ENCODE data around the gene GDAP1L1.

DNA sequence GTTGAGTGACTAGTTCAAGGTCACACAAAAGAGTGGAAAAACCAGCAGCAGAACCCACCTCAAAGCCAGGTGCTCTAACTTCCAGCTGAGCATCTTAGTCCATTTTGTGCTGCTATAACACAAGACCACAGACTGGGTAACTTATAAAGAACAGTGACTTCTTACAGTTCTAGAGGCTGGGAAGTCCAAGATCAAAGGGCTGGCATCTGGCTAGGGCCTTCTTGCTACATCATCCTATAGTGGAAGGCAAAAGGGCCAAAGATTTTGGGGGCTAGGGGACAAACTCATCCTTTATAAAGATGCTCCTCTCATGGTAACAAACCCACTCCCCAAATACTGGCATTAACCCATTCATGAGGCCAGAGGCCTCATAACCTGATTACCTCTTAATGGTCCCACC lies 54.2 kb downstream of the GDAP1L1 start:
- TF ChIP-seq SUZ12 (IDR thresholded peaks at IDR 0.05; ENCODE audit: extremely low read depth, insufficient read depth, insufficient read length) (no peak), ZNF274 (IDR thresholded peaks at IDR 0.05; ENCODE audit: low read depth, low read length) (no peak)

Measured in NT2/D1 (cell line).